ENCODE results near the gene FNDC11.

Gene FNDC11

DNA sequence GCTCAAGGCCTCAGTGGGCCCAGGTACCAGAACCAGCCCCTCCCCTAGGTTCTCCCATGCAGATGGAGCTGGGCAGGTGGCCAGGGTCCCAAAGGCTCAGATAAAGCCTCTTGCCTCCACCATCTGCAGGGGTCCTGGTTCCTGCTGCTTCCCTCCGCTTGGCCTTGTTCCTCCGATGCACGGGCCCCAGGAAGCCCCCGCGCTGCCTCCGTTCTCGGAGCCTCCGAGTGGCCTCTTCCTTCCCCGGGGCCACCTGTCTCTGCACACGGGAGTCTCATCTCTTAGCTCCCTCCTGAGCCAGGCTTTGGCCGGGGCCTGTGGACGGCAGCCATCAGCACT is 14.9 kb upstream of the FNDC11 start:
- no peak for DNase-seq (ENCODE audit: low read depth in 2 of 2, low spot score in 1 of 2)

DNA sequence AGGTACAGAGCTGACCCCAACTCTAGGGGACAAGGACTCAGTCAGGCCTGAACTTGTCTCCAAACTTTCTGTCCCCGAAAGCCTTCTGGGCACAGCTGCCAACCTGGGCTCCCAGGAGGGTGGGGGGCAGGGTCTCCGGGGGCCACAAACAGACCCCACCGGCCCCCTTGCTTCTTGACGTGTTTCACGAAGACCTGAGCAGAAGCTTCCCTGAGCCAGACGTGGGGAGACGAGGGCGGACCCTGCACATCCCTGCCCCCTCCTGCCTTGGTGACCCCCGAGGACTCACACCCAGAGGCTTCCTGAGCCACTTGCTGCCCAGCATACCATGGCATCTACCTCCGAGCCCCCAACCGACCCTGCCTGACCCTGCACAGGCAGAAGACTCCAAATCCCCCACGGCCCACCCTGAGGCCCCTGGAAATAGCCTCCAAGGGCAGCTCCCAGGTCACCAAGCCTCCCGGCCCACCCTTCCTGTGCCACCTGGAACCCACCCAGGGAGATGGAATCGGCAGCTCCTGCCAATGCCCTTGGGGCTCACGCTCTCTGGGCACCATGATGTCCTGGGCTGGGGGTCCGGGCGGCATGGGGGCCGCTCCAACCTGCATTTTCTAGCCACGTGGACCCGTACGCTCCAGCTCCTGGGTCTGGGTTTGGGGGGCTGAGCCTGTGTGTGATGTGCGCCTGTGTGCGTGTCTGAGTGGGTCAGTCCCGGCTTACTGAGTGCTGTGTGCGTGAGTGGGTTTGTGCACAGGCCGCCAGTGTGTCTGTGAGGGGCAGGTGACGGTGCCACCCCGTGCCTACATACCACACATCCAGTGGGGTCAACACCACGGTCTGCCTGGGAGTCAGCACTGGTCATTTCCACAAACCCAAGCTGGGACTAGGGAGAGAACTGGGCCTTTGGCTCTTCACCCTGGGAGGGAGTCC is 14.3 kb upstream of the FNDC11 start:
- DNase-seq (ENCODE audit: low read depth in 2 of 2, low spot score in 1 of 2): no peak

DNA sequence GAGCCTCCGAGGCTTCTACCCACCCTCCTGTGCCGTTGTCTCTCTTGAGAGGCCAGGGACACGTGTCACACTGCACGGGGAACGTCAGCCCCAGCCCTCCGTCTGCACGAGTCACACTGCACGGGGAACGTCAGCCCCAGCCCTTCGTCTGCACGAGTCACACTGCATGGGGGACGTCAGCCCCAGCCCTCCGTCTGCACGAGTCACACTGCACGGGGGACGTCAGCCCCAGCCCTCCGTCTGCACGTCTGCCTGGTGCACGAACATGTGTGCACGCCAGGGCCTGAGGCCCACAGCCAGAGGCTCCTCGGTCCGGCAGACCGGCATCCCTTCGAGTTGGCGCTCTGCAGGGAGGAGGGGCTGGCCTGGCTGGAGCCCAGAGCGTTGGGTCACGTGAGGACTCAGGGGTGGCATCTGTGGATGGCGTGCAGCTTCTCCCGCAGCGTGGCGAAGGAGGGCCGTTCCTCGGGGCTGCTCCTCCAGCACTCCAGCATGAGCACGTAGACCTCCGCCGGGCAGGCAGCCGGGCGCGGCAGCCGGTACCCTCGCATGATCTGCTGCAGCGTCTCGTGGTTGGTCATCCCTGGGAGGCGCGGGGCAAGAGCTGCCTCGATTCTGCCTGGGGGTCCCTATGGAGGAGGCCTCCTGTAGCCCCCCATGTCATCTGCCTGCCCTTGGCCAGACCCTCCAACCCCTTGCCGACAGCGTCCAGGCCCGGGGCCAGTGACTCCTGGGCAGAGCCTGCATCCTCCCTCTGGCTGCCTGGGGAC is 13.4 kb upstream of the FNDC11 start:
- DNase-seq (ENCODE audit: low read depth in 2 of 2, low spot score in 1 of 2): no peak

GRCh38 chr20:63541371-63541770 is 12.6 kb upstream of the FNDC11 start:
- no peak for DNase-seq (ENCODE audit: low read depth in 2 of 2, low spot score in 1 of 2)

GRCh38 chr20:63542031-63542559 is 11.9 kb upstream of the FNDC11 start:
- DNase-seq (ENCODE audit: low read depth in 2 of 2, low spot score in 1 of 2): no peak

GRCh38 chr20:63542696-63543095 is 11.3 kb upstream of the FNDC11 start:
- no peak for DNase-seq (ENCODE audit: low read depth in 2 of 2, low spot score in 1 of 2)

GRCh38 chr20:63543131-63543530 is 10.8 kb upstream of the FNDC11 start:
- no peak for DNase-seq (ENCODE audit: low read depth in 2 of 2, low spot score in 1 of 2)

DNA sequence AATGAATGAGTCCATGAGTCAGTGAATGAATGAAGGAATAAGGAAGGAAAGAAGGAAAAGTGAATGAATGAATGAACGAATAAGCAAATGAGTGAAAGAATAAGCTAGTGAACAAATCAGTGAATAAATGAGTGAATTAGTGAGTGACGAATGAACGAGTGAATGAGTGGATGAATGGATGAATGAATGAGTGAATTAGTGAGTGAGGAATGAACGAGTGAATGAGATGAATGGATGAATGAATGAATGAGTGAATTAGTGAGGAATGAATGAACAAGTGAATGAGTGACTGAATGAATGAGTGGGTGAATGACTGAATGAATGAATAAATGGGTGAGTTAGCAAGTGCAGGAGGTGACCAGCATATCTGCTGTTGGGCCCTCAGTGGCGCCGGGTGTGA is 10.2 kb upstream of the FNDC11 start:
- DNase-seq (ENCODE audit: low read depth in 2 of 2, low spot score in 1 of 2): no peak

GRCh38 chr20:63544241-63544957 is 9.6 kb upstream of the FNDC11 start:
- DNase-seq (ENCODE audit: low read depth in 2 of 2, low spot score in 1 of 2): no peak

DNA sequence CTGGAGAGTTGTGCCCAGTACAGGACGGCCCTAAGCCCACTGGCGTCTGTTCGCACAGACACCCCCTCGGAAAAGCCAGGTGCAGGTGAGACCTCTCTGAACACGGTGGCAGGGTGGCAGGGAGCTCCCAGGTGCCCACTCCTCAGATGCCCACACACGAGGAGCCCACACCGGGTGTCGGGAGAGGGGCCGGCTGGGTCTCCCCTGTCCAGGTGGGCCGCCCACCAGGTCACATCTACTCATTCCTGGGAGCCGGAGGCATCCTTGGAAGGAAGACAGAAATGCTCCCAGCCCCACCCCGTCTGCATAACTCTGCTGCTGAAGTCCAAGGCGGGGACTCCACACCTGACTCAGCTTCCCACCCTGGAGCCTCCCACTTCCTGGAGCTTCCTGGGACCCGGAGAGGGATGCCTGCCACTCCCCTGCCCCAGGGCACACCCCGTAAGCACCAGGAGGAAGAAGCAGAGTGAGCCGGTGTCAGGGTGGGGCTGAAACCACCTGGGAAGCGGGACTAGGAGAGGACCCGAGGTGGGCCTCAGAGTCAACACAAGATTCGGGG is 8.9 kb upstream of the FNDC11 start:
- DNase-seq (ENCODE audit: low read depth in 2 of 2, low spot score in 1 of 2): no peak

DNA sequence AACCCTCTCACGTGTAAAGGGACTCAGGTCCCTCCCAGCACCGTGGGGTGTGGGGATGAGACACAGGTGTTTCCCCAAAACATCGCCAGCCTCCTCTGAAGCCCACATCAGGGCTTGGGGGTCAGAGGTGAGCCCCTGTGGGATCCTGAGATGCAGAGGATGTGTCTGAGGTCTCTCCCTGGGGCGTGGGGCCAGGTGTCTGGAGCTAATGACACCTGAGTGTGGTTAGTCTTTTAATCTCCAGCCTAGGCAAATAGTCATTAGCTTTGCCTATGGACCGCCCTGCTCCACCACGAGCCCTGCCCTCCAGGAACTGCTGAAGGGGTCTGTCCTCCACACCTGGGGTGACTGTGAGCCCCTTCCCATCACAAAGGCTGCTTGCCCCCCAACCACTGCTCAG is 8.1 kb upstream of the FNDC11 start:
- DNase-seq (ENCODE audit: low read depth in 2 of 2, low spot score in 1 of 2): no peak

DNA sequence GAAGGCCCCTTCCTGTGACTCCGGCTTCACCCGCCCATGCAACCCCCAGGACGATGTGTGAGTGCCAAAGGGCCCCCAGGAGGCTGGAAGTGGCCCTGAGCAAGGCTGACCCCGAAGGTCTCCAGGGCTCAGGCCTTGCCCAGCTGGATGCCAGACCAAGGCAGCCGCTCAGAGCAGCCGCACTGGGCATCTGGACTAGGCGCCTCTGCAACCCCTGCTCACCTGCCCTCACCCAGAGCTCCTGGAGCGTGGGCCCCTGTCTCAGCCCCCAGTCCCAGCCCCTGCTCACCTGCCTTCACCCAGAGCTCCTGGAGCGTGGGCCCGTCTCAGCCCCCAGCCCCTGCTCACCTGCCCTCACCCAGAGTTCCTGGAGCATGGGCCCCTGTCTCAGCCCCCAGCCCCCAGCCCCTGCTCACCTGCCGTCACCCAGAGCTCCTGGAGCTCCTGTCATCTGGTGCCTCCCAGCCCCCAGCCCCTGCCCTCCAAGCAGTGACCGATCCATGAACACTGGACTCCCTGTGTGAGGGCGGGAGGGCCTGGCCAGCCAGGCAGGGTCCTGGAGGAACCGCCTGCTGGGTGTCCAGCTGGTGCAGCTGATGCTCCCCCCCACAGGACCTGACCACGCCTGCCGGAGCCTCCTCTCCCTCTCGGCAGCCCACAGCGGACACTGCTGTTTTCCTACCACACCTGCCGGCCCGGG is 7.6 kb upstream of the FNDC11 start:
- no peak for DNase-seq (ENCODE audit: low read depth in 2 of 2, low spot score in 1 of 2)

DNA sequence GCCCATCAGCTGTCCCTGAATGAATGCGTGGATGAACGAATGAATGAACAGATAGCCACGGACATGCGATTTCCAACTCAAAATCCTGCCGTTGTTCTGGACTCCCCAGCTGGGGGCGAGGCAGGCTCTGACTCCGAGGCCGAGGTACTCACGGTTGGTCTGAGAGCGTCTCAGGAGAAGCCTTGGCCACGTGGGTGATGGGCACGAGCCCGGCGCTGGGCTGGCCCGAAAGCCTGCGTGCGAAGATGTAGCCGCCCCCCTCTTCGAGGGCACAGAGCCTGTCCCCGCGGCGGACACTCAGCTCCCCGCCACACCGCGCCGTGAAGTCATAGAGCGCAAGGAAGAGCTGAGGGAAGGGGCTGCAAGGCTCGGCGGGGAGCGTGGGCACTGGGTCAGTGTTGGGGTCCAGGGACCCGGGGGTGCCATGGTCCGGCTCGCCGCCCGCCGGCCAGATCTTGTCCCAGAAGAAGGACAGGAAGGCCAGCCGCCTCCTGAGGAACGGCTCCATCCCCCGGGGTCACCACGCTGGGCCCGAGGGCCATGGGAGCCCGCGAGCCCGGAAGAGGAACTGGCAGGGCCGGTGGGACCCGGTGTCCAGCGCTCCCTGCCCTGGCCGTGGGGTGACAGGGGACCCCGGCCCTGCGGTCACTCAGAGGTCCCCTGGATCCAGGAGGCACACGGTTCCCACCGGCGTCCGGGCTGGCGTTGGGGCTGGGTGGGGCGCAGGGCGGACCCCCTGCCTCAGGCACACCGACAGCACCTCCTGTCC is 6.8 kb upstream of the FNDC11 start:
- no peak for DNase-seq (ENCODE audit: low read depth in 2 of 2, low spot score in 1 of 2)

GRCh38 chr20:63547725-63548480 is 6.1 kb upstream of the FNDC11 start, which contains the start of gene SRMS:
SRMS (minus strand) TSS chr20:63547749; CDS start chr20:63547463, 286 bp downstream.
- DNase-seq (ENCODE audit: low read depth in 2 of 2, low spot score in 1 of 2): no peak

DNA sequence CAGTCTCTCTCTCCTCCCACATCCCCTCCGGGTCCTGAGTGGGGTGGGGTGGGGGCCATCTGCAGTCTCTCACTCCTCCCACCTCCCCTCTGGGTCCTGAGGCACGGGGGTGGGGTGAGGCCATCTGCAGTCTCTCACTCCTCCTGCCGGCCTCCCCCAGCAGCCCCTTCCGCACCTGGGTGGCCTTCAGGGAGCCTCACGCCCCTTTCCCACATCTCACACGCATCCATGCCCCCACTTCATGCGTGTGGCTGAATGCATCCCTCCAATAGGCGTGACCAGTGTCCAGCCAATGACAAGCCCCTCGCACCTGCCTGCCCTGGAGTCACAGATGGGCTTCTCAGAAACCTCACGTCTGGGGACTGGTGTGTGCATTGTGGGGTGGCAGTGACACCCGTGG is 5.4 kb upstream of the FNDC11 start:
- DNase-seq (ENCODE audit: low read depth in 2 of 2, low spot score in 1 of 2): no peak

DNA sequence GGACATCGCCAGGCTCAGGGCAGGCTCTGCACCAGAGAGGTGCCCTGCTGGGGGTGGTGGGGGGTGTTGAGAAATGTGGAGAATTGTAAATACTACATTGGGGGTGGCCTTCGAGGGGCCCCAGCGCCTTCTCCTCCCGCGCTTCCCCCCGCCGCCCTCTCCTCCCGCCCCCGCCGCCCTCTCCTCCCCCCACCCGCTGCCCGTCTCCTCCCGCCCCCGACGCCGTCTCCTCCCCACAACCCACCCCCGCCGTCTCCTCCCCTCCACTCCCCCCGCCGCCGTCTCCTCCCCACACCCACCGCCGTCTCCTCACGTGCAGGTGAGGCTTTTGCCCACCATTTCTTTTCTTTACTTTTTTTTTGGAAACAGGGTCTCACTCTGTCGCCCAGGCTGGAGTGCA is 4.9 kb upstream of the FNDC11 start:
- no peak for DNase-seq (ENCODE audit: low read depth in 2 of 2, low spot score in 1 of 2)

- DNase-seq (ENCODE audit: low read depth in 2 of 2, low spot score in 1 of 2): no peak
Measured at GRCh38 chr20:63549679-63550282, 4.2 kb upstream of the FNDC11 start.

DNA sequence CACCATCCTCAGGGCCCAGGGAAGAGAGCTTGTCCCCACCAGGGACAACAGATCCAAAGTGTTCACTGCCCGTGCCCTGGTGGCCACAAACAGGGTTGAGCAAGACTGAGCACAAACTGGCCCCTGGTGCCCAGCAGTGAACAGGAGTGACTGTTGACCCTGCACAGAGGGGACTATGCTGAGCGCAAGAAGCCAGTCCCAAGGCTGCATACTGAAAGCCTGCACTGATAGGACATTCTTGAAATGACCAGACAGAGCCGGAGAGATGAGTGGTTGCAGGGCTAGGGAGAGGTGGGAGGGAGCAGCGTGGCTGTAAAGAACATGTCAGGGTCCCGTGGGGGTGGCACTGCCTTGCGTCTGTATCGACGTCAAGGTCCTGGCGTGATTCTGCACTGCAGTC is 2.9 kb upstream of the FNDC11 start:
- DNase-seq (ENCODE audit: low read depth in 2 of 2, low spot score in 1 of 2): no peak

Measured in stimulated activated CD8-positive, alpha-beta memory T cell treated with anti-CD3 and anti-CD28 coated beads, Interleukin-4, amount 100 ng/mL, for 4 hours (primary cell).